NCI-H2196 (cell line): ENCODE results near the gene PMVK.
"Not testable (repeated sequence)": the region's sequence is repeated elsewhere in the genome, so short reads cannot be mapped to it uniquely, and the experiment has no call there.

Experiments used
- DNase-seq: peaks from one replicate; lab custom pipeline; 2025; ENCODE audit not compliant: unreplicated experiment; lab: John Stamatoyannopoulos, UW

PMVK gene

DNA sequence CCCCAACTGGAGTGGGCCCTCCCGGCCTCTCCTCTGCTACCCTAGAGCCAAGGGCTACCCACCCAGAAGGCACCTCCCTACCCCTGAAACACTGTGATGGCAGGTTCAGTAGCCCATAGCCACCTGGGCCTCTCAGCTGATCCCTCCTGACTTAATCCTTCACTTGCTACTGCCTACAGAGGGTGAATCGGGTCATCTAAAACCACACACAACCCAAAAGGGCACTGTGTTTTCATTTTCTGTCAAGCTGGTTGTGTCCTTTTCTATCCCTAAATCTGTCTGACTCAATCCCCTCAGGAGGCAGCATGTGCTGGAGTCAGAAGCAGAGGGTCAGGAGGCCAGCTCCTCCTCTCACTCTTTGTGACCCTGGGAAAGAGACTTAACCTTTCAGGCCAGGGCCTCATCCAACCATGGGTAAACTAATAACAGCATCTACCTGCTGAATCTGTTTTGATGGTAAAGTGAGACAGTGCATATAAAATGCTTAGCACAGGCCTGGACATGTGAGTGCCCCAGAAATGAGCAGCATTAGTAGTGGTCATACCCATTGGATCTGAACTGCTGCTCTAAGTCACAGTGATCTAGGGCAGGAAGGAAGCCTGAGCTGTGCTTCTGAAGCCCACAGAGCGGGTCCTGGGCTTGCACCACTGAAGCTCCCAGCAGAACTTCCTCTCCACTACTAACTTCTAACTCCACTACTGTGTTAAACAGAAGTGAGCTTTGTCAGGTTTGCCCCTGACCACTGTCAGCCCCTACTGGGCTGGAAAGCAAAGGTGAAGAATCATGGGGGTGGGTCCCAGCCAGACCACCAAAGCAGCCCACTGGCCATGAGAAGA lies 11.0 kb downstream of the PMVK start:
- no peak for DNase-seq

DNA sequence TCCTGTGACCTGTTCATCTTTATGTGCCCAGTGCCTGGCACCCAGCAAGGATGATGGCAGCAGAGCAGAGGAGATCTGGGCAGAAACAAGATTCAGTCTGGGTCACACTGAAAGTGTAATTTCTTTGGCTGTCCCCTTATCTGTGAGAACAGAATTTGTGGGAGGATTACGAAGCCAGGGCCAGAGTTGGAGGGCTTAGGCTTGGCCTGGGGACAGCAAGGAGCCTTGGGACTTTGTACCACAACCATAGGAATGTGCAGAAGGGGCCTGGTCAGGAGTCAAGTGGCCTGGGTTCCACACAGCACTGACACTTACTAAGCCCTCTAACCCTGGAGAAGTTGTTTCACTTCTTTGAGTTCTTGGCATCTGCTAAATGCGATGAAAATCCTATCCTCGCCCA lies 12.8 kb downstream of the PMVK start:
- no peak for DNase-seq

DNA sequence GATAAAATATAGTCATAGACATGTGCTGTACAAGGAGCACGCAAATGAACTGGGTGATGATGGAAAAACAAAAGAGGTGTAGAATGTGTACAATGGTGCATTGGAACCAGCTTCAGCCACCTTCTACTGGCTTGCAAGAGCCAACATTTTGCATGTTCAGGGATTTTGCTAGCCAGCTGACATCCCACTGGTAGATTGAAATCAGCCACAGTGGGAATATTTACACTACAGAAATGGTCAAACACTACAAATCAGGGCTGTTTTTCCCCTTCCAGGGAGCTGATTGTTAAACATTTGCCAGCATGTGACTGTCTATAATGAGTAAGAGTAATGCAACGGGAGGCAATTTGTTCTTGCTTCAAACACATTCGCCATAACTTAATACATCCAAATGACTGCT lies 23.2 kb downstream of the PMVK start:
- DNase-seq = no peak

DNA sequence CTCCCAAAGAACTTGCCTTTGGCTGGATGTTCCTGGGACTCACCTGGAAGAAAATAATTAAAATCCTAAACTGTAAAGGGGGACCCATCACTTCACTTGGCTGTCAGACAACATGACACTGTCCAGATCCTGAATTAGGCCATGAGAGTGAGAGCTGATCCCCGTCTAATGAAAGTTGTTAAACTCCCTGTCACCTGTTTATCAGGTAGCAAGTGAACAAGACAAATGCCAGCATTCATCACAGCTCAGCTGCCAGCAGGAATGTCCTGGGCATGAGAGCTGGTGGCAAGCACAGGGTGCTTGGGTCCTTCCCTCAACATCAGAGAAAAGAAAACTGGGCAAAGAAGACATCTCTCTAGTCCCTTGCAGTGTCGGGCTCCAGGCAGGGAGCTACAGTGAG lies 23.8 kb downstream of the PMVK start:
- no peak for DNase-seq

DNA sequence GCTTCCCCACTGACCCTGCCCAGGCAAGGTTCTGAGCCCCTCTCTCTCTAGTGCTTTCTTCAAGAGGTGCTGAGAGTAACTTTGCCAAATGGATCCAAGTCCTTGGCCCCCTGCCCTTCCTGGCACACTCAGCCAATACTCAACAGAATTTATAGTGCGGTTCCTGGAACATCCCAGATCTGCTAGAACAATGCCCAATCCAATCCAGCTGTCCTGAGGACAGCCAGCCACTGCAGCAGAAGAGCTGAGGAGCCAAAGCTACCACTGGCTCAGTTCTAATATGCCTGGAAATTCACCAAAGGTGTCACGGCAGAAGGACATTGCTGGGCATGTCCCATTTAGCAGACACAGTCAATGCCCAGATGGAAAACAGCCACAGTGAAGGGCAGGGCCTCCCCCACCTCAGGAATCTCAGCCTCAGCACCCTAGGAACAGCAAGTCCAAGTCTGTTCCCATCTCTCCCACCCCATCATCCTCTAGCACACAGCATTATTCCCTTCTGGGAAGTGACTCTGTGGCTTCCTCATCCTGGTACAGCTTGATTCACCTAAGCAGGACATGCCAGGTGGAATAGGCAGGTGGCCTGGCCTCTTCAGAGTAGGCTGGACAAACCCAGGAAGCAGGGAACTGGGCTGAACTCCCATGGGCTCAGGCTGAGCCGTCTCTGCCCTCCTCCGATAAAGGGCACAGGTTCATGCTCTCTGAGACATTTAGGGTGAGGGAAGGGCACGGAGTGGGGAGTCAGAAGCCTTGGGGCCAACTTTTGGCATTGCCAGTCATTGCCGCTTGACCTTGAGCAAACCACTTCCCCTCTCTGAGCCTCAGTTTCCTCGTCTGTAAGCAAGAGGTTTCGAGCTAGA lies 24.6 kb downstream of the PMVK start:
- no peak for DNase-seq

DNA sequence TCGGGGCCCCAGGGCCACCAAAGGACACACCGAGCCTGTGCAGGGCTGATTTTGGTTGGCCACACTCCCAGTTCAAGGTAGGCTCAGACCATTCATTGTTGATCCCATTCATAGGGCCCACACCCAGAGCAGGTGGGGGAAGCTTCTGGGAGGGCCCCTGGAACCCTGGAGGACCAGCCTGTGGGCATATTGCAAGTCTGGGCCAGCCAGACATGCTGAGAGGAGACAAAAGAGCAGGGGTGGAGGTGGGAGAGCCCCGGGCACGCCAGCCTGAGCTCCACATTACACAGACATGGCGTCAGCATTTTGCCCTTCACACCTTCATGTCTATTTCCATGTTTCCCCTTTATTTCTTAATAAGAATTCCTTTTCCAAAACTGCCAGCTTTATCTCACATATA lies 25.7 kb downstream of the PMVK start:
- DNase-seq = no peak

DNA sequence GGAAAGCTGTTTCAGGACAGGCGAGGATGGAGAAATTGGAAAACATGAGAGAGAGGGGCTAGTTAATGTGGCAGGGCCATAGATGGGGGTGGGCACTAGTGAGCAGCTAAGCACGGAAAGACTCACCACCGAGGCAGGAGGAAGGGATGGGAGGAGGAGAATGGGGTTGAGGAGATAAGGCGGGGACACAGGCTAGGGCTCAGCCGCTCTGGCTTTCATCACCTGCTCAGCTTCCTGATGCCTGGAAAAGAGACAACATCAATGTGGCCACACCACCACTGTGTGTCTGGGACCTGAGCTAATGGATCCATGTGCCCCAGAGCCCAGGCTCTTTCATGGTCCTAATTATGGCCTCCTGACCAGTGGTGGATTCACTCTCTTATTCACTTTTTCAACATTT lies 27.6 kb downstream of the PMVK start:
- DNase-seq = no peak

DNA sequence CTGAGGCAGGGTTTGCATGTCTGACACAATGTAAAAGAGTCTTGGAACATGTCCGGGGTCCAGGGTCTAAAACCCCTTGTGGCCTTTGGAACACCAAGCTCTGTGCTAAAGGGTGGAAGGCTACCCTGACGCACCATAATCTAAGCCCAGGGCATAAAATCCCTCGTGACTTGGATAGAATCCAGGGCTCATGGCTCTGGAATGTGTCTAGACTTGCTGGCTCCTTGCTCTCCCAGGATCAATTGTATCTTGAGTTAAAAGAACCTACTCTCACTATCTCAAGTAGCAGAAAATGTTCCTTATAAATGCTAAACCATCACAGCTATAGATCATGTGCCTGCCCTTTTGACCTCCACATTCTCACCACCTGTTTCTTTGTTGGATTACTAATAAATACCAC lies 28.4 kb downstream of the PMVK start:
- DNase-seq = not testable (repeated sequence)

DNA sequence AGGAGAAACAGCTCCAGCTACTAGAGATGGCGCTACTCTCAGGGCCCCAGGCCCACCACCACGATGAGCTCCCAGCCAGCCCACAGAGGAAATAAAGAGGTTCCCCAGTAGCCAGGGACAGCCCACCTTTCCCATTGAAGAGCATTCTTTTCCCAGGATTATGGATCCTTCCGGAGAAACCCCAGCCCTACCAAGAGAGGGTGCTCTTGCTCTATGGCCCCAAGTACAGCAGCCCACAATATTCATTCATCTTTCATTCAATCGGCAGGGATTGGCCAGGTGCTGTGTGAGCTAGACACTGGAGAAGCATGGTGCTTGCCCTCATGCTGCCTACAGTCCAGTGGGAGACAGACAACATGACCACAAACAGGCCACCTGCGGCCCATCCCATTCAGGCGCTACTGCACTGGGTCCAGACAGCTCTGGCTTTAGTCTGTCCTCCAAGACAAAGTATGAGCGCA lies 29.9 kb downstream of the PMVK start:
- no peak for DNase-seq

DNA sequence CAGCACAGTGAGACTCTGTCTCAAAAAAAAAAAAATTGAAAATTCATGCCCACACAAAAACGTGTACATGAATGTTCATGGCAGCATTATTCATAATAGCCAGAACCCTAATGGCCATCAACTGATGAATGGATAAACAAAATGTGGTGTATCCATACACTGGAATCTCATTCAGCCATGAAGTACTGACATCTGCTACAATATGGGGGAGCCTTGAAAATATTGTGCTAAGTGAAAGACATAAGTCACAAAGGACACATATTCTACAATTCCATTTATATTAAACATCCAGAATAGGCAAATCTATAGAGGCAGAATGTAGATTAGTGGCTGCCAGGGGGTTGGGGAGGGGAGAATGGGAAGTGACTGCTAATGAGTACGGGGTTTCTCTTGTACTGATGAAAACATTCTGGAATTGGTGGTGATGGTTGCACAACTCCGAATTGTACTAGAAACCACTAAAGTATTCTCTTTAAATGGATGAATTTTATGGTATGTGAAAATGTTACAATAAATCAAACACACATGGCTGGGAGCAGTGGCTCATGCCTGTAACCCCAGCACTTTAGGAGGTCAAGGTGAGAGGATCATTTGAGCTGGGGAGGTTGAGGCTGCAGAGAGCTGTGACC lies 33.5 kb downstream of the PMVK start:
- DNase-seq = no peak

DNA sequence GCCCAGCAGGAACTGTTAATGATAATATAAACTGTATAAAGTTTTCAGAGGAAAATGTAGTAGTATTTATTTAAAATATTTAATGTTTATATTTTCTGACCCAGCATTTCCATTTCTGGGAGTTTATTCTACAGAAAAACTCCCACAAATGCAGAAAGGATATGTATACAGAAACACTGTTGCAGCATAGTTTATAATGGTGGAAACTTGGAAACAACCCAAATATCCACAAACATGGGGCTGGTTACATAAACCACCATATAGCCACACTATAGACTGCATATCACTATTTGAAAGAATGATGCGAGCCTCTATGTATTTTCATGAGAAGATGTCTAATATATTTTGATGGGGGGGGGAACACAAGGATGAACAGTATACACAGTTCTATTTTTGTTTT lies 34.9 kb downstream of the PMVK start:
- DNase-seq = no peak

DNA sequence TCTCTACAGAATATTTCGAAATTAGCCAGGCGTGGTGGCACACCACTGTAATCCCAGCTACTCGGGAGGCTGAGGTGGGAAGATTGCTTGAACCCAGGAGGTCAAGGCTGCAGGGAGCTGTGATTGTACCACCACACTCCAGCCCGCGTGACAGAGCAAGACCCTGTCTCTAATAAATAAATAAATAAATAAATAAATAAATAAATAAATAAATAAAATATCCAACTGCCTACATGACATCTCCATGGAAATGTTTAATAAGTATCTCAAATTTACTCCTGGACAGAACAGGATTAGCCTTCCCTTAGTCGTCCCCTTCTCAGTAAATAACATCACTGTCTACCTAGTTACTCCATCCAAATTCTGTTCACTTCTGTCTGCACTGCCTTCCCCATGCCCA lies 37.5 kb downstream of the PMVK start:
- DNase-seq = no peak

DNA sequence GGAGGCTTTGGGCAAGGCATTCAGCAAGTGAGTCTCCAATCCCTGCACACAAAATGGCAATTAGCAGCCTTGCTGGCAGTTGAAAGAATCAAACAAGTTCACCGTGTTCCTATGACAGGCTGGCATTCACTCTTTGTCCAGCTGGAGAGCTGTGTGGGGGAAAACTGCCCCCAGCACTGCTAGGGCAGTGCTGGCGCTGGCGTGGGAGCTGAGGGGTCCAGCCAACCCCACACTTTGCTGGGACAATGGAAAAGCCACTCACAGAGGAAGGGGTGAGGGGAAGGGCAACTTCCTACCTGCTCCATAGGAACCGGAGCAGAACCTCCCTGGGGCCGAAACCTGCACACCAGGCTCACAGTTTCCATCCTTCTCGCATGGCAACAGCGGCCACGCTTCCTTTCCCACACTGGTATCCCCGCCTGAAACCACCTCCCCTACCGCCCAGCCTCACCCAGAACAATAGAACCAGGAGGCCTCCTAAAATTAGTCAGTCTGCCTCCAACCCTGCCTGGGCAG lies 39.7 kb downstream of the PMVK start:
- no peak for DNase-seq

DNA sequence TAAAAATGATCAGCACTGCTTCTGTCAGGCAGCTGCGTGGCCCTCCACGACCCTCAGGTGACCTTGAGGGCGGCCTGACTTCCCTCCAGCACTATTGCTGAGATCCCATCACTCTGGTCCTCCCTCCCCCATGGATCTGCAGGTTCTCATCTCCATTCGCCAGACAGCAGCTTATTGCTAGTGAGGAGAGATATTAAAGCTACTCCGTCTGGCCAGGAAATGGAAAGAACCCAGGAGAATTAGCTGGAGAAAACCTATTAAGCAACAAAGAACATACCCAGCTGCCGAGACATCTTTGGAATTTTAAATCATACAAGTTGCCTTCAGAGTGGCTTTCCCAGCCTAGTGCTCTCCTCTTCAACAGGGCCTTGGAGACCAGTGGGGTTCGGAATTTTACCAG lies 40.7 kb downstream of the PMVK start:
- no peak for DNase-seq

DNA sequence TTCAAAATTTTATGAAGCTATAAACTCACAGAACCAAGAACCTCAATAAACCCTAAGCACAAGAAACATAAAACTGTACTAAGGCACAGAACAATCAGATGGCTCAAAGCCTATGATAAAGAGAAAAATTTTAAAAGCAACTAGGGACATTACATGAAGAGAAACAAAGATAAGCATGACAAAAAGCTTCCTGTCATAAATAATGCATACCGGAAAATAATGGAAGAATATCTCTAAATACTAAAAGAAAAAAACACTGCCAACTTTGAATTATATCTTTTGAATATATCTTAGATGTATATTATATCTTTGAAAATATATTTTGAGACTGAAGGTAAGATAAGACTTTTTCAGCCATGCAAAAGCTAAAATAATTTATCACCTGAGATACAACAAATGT lies 45.1 kb downstream of the PMVK start:
- DNase-seq = no peak

DNA sequence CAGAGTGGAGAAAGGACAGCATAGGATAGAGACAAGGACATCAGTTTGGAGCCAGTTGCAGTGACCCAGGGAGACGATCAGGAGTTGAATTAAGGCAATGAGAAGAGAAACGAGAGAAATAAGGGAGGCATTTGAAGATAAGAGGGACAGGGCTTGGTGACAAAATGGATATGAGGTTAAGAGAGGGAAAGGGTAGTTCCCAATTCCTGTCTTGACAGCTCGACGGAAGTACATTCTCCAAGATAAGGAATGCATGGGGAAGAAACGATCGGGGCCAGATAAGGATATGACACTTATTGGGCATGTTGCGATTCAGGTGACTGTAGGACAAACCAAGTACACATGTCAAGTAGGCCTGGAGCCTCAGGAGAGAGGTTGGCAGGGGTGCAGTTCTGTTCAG lies 47.8 kb downstream of the PMVK start:
- no peak for DNase-seq

DNA sequence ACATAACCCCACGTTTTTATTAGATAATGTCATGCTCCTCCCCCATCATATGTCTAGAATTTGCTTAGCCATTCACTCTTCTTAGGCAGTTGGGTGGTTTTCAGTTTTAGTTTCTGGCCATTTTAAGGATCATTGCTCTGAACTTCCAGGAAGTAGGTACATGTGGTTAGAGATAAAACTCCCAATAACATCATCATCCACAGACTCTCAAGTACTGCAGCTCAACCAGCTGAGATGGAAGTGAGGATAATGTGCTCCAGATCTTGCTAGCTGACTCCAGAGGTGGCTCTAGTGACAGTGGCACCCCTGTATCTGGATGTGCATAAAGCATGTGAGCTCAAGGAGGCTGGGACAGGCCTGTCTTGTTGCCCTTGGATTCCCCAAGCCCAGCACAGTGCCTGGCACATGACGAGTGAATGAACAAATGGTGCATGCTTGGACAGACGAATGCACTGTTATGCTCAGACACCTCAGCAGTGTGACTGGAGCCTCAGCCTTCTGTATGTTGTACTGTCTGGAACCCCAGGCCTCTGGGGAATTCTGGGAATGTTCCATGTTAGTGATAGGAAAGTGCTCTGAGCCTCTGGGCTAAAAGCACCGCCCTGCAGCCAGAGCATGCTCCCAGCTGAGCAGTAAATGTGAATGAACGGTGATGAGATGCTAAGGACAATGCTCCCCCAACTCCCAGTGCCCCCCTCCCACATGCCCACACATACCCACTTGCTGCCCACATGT lies 50.1 kb downstream of the PMVK start:
- DNase-seq = no peak

DNA sequence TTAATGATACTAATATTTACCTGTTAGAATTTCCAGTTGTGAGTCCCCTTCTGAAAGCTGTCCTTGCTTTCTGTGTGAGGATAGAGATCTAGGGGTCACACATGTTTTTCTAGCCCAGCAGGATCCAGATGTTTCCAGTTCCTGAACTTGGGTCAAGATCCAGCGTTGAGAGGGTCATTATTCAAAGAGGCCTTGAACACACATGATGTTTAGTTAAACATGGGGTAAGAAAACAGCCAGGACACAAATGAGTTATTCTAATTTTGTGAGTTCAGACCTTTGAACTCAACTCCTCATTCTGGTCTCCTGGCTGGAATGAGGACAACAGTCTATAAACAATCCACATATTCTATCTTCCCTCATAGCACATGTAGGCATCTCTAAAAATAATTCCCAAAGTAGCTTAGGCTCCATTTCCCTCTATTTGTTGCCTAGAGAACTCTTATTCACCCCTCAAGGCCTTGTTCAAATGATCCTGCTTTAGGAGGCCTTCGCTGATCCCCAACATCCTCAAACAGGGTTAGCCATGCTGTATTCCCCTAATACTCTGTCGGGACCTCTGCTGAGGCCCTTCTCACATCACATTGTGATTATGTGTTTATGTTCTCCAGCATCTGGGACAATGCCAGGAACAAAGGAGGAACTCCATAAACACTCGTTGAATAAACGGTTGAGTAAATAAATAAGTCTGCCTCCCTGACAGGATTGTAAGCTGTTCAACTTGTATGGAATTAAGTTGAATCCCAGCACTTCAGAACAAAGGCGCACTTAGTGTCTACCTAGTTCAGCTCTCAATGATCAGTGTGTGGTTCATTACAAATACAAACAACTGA lies 51.4 kb downstream of the PMVK start:
- no peak for DNase-seq

DNA sequence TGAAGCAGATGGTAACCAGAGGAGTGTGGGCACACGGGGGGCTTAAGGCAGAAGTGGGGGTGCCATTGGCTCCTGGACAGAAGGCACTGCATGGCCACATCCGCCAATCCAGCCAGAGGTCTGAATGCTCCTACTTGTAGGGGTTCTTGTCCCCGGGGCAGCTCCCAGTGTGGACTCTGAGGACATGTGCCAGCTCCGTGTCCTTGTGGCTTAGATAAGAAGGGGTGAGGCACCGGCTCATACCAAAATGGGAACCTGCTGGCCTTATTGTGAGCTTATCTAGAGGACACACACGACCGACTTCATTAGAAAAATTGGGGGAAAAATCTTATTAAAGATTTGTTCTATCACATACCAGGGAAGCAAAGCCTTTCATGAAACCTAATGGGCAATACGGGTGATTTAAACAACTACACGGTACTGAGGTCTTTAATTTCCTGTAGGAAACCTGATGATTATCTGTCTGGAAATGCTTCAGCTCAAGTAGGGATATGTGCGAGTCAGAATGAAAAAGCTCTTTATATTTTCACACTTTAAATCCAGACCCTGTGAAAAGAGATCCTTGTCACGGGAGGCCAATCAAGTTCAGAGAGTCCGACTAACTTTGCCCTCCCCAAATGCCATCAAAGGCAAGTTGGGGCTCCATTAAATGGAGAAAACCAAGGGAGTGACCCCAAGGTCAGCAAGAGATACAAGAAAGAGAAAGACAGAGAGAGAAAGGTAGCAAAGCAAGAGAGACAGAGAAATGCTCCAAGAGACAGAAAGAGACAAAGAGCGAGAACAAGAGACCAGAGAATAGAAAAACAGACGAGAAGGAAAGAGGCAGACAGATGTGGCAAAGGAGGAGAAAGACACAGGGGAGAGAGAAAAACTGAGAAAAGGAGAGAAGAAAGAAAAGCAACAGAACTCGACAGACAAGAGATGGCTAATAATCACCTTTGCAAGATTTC lies 52.3 kb downstream of the PMVK start:
- no peak for DNase-seq
